HUES48 (cell line): ENCODE results near the gene RNF32.

Source experiments
- H3K27ac ChIP-seq: one replicate; pipeline ENCODE4 v1.7.0; 2013; ENCODE audit warnings: low read depth, low read length, inconsistent platforms
- H3K27me3 ChIP-seq: 2 replicates; pipeline ENCODE4 v1.6.1; 2013; ENCODE audit warnings: mild to moderate bottlenecking, low read length; ENCODE audit not compliant: control insufficient read depth, insufficient read depth
- H3K36me3 ChIP-seq: 2 replicates; pipeline ENCODE4 v1.6.1; 2013; ENCODE audit warnings: low read length; ENCODE audit not compliant: control insufficient read depth, insufficient read depth
- H3K4me1 ChIP-seq: 2 replicates; pipeline ENCODE4 v1.6.1; 2013; ENCODE audit warnings: mild to moderate bottlenecking, low read length; ENCODE audit not compliant: control insufficient read depth, insufficient read depth
- H3K4me3 ChIP-seq: 2 replicates; pipeline ENCODE4 v1.5.1; 2013; ENCODE audit warnings: mild to moderate bottlenecking, low read depth, low read length
- H3K9ac ChIP-seq: 2 replicates; pipeline ENCODE4 v1.6.1; 2013; ENCODE audit warnings: mild to moderate bottlenecking, low read depth, low read length, moderate library complexity
- H3K9me3 ChIP-seq: 2 replicates; pipeline ENCODE4 v1.6.1; 2013; ENCODE audit warnings: low read length; ENCODE audit not compliant: control insufficient read depth, insufficient read depth

The RNF32 gene

GRCh38 chr7:156651474-156651873, 10.9 kb downstream of the RNF32 start:
- H3K36me3 ChIP-seq: no peaks in the 10 kb centered on the region
- no peak overlapping the region for H3K9ac ChIP-seq
- no peaks in the 10 kb centered on the region for H3K9me3 ChIP-seq
- H3K4me1 ChIP-seq: peaks cover 5% of the 10 kb centered on the region; the same call in 1 of the 2 replicates
- H3K4me3 ChIP-seq: no peak overlapping the region
- H3K27ac ChIP-seq: no peak overlapping the region
- no peaks in the 10 kb centered on the region for H3K27me3 ChIP-seq

- Histone ChIP-seq H3K4me3 (no peak overlapping the region), H3K27ac (no peak overlapping the region), H3K9me3 (no peaks in the 10 kb centered on the region), H3K9ac (no peak overlapping the region), H3K36me3 (no peaks in the 10 kb centered on the region), H3K4me1 (peaks cover 5% of the 10 kb centered on the region; the same call in 1 of the 2 replicates), H3K27me3 (no peaks in the 10 kb centered on the region)
Observed at GRCh38 chr7:156652886-156653568, 12.5 kb downstream of the RNF32 start.

- Histone ChIP-seq H3K36me3 (no peaks in the 10 kb centered on the region), H3K27me3 (no peaks in the 10 kb centered on the region), H3K4me3 (no peak overlapping the region), H3K9ac (no peak overlapping the region), H3K9me3 (no peaks in the 10 kb centered on the region), H3K4me1 (peaks cover 5% of the 10 kb centered on the region; the same call in 1 of the 2 replicates), H3K27ac (no peak overlapping the region)
Observed at GRCh38 chr7:156654511-156655234, 14.1 kb downstream of the RNF32 start.

GRCh38 chr7:156655251-156655650, 14.7 kb downstream of the RNF32 start:
- Histone ChIP-seq H3K4me1 (peaks cover 5% of the 10 kb centered on the region; the same call in 1 of the 2 replicates), H3K36me3 (no peaks in the 10 kb centered on the region), H3K4me3 (no peak overlapping the region), H3K9ac (no peak overlapping the region), H3K27me3 (no peaks in the 10 kb centered on the region), H3K27ac (no peak overlapping the region), H3K9me3 (no peaks in the 10 kb centered on the region)

GRCh38 chr7:156655983-156656382, 15.4 kb downstream of the RNF32 start:
- Histone ChIP-seq H3K4me1 (peaks cover 5% of the 10 kb centered on the region; the same call in 1 of the 2 replicates), H3K36me3 (no peaks in the 10 kb centered on the region), H3K9ac (no peak overlapping the region), H3K9me3 (no peaks in the 10 kb centered on the region), H3K27me3 (no peaks in the 10 kb centered on the region), H3K4me3 (no peak overlapping the region), H3K27ac (no peak overlapping the region)

GRCh38 chr7:156656598-156656997, 16.0 kb downstream of the RNF32 start:
- Histone ChIP-seq H3K9me3 (no peaks in the 10 kb centered on the region), H3K36me3 (no peaks in the 10 kb centered on the region), H3K4me3 (no peak overlapping the region), H3K9ac (no peak overlapping the region), H3K4me1 (peaks cover 5% of the 10 kb centered on the region; the same call in 1 of the 2 replicates), H3K27me3 (no peaks in the 10 kb centered on the region), H3K27ac (no peak overlapping the region)

- peaks cover 5% of the 10 kb centered on the region; the same call in 1 of the 2 replicates for H3K4me1 ChIP-seq
- no peak overlapping the region for H3K4me3 ChIP-seq
- no peaks in the 10 kb centered on the region for H3K27me3 ChIP-seq
- H3K27ac ChIP-seq: no peak overlapping the region
- H3K36me3 ChIP-seq: no peaks in the 10 kb centered on the region
- no peaks in the 10 kb centered on the region for H3K9me3 ChIP-seq
- no peak overlapping the region for H3K9ac ChIP-seq
Observed at GRCh38 chr7:156657681-156658080, 17.1 kb downstream of the RNF32 start.

- Histone ChIP-seq H3K9ac (no peak overlapping the region), H3K27ac (no peak overlapping the region)
Observed at GRCh38 chr7:156659203-156659602, 18.6 kb downstream of the RNF32 start.

GRCh38 chr7:156659961-156660360, 19.4 kb downstream of the RNF32 start:
- no peaks in the 10 kb centered on the region for H3K27me3 ChIP-seq
- H3K36me3 ChIP-seq: no peaks in the 10 kb centered on the region
- H3K27ac ChIP-seq: no peak overlapping the region
- H3K4me1 ChIP-seq: peaks cover 3% of the 10 kb centered on the region
- H3K9me3 ChIP-seq: no peaks in the 10 kb centered on the region
- H3K9ac ChIP-seq: no peak overlapping the region
- H3K4me3 ChIP-seq: no peak overlapping the region

More at GRCh38 chr7:156659203-156659602, 18.6 kb downstream of the RNF32 start:
- Histone ChIP-seq H3K4me3 (no peak overlapping the region), H3K4me1 (peaks cover 5% of the 10 kb centered on the region; the same call in 1 of the 2 replicates), H3K27me3 (no peaks in the 10 kb centered on the region), H3K9me3 (no peaks in the 10 kb centered on the region), H3K36me3 (no peaks in the 10 kb centered on the region)

GRCh38 chr7:156661637-156662036, 21.1 kb downstream of the RNF32 start:
- Histone ChIP-seq H3K27me3 (no peaks in the 10 kb centered on the region), H3K9ac (no peak overlapping the region), H3K4me3 (no peak overlapping the region), H3K36me3 (no peaks in the 10 kb centered on the region), H3K9me3 (no peaks in the 10 kb centered on the region), H3K27ac (no peak overlapping the region), H3K4me1 (peaks cover 20% of the 10 kb centered on the region)

GRCh38 chr7:156662277-156662676, 21.7 kb downstream of the RNF32 start:
- Histone ChIP-seq H3K36me3 (no peaks in the 10 kb centered on the region), H3K4me3 (no peak overlapping the region), H3K4me1 (peaks cover 26% of the 10 kb centered on the region), H3K27me3 (no peaks in the 10 kb centered on the region), H3K9me3 (no peaks in the 10 kb centered on the region), H3K27ac (no peak overlapping the region), H3K9ac (no peak overlapping the region)
